GM12864 (cell line): ENCODE data around the gene HAS3.
"Not testable (repeated sequence)": the region's sequence is repeated elsewhere in the genome, so short reads cannot be mapped to it uniquely, and the experiment has no call there.

Experiments used
- DNase-seq: peaks from one replicate; pipeline ENCODE4 v3.0.0-alpha.2; 2011; ENCODE audit warnings: low read depth
- H3K4me3 ChIP-seq: 2 replicates; pipeline ENCODE4 v1.5.1; 2011; ENCODE audit warnings: mild to moderate bottlenecking, low read depth, low read length, control low read depth
- TF ChIP-seq, protein P1 (sequence below): IDR thresholded peaks from 2 replicates; pipeline ENCODE4 v1.5.1; 2011; ENCODE audit warnings: low read depth, mild to moderate bottlenecking, moderate library complexity, low read length, control low read depth, inconsistent platforms; ENCODE audit errors: missing control alignments

Gene HAS3, protein sequence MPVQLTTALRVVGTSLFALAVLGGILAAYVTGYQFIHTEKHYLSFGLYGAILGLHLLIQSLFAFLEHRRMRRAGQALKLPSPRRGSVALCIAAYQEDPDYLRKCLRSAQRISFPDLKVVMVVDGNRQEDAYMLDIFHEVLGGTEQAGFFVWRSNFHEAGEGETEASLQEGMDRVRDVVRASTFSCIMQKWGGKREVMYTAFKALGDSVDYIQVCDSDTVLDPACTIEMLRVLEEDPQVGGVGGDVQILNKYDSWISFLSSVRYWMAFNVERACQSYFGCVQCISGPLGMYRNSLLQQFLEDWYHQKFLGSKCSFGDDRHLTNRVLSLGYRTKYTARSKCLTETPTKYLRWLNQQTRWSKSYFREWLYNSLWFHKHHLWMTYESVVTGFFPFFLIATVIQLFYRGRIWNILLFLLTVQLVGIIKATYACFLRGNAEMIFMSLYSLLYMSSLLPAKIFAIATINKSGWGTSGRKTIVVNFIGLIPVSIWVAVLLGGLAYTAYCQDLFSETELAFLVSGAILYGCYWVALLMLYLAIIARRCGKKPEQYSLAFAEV

DNA sequence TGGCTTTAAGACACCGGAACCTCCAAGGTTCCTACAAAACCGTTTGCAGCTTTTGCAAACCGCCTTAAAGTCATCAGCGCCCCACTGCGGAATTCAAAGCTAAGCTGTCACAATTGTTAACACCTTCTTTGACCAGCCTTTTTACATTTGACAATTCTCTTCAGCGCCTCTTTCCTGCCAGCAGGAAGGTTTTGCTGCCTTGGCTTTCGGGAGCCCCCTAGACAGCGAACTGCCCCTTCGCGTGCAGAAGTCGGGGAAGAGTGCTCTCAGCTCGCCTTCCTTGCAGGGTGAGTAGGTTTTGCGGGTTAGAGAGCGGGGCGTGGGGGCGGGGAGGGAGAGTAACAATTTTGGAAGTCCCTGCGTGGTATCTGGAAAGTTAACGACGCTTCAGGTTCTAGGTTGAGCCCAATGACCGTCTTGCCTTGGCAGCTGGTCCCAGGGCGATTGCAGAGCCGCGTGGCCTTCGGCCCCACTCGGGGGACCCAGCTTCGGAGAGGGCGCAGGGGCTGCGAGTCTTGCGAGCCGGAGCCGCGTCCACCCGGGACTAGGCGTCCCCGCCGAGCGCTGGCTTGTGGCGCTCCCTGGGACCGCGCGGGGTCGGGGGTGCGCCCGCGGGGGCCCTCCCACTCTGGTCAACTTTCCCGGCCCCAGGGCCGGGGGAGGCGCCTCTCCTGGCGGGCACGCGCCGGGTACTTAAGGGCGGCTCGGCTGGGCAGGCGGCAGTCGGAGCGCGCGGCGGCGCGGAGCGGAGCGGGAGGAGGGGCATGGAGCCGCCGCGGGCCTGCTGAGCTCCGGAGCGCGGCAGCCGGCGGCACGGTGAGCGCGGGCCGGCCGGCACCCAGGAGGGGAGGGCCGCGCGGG is at the start of gene HAS3:
HAS3 (plus strand) TSS at position 153 of the 861 bp plus-strand sequence. CDS start 3,743 bp downstream, outside the sequence.
- TF ChIP-seq, protein P1, sequence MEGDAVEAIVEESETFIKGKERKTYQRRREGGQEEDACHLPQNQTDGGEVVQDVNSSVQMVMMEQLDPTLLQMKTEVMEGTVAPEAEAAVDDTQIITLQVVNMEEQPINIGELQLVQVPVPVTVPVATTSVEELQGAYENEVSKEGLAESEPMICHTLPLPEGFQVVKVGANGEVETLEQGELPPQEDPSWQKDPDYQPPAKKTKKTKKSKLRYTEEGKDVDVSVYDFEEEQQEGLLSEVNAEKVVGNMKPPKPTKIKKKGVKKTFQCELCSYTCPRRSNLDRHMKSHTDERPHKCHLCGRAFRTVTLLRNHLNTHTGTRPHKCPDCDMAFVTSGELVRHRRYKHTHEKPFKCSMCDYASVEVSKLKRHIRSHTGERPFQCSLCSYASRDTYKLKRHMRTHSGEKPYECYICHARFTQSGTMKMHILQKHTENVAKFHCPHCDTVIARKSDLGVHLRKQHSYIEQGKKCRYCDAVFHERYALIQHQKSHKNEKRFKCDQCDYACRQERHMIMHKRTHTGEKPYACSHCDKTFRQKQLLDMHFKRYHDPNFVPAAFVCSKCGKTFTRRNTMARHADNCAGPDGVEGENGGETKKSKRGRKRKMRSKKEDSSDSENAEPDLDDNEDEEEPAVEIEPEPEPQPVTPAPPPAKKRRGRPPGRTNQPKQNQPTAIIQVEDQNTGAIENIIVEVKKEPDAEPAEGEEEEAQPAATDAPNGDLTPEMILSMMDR = peak; percentile 28
- no peak for DNase-seq
- peak within 1 kb of the TSS; percentile 48 for H3K4me3 ChIP-seq

GRCh38 chr16:69055980-69056379 is 49.5 kb upstream of the HAS3 start:
- no peak overlapping the region for H3K4me3 ChIP-seq
- no peak for DNase-seq
- TF ChIP-seq, protein P1 = no peak

DNA sequence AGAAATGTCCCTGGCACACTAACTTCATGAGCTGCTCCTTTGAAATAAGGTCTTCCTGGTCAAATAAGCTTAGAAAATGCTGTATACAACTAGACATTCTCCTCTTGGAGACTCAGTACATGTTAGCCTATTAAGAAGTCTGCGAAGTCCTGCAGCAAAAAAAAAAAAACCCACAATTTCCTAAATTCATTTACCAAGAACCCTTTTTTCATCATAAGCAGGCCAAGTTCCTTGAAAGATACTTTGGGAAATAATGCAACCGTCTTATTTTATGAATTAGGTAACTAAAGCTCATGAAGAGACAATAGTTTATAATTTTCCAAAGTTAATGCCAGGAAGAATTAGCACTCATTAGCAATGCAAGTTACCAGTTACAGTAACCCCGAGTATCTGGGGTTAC is 49.0 kb upstream of the HAS3 start:
- TF ChIP-seq, protein P1 = no peak
- DNase-seq = no peak
- no peak overlapping the region for H3K4me3 ChIP-seq

GRCh38 chr16:69057400-69058378 is 47.8 kb upstream of the HAS3 start:
- DNase-seq = no peak
- TF ChIP-seq, protein P1 = no peak
- H3K4me3 ChIP-seq = no peak overlapping the region

DNA sequence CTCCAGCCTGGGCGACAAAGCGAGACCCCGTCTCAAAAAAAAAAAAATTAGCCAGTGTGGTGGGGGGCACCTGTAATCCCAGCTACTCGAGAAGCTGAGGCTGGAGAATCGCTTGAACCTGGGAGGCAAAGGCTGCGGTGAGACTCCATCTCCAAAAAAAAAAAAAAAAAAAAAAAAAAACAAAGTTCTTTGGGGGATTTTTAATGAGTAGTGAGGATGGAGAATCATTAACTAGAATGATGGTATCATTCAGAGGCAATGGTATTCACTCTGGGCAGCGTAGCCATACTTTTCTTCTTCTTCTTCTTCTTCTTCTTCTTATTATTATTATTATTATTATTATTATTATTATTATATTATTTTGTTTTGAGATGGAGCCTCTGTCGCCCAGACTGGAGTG is 42.0 kb upstream of the HAS3 start:
- not testable (repeated sequence) for H3K4me3 ChIP-seq, DNase-seq

DNA sequence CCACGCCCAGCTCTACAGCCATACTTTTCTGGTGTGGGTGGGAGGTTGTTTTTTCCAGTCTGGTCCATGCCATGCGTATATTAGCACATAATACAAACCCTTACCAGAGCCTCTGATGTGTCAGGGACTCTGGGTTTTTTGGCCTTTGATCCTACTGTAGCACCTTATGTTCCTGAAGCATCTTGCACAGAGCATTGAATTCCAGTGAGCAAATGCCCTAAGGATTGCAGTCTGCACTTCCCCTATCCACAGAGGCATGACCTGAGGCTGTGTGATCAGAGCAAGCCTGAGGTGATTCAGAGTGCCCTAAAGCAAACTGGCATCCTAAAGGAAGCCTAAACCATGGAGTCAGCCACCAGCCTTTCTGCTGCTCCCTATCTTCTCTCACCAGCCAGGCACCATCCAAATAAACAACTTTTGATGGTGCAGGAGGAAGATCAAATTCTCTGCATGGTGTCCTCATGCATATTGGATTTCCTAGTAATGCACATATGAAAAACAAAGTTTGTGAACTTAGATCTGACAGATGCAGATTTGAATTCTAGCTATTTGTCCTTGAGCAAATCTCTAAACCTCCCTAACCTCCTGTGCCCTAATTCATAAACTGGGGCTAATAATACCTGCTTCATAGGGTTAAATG is 41.2 kb upstream of the HAS3 start:
- TF ChIP-seq, protein P1 = no peak
- no peak overlapping the region for H3K4me3 ChIP-seq
- DNase-seq = no peak
